LoVo (cell line): ENCODE results near the gene PANK2.
"Not testable (repeated sequence)": the region's sequence is repeated elsewhere in the genome, so short reads cannot be mapped to it uniquely, and the experiment has no call there.

ENCODE experiments used
- DNase-seq: peaks from one replicate; pipeline ENCODE4 v3.0.0-alpha.2; 2016; ENCODE audit warnings: low spot score

PANK2 gene

DNA sequence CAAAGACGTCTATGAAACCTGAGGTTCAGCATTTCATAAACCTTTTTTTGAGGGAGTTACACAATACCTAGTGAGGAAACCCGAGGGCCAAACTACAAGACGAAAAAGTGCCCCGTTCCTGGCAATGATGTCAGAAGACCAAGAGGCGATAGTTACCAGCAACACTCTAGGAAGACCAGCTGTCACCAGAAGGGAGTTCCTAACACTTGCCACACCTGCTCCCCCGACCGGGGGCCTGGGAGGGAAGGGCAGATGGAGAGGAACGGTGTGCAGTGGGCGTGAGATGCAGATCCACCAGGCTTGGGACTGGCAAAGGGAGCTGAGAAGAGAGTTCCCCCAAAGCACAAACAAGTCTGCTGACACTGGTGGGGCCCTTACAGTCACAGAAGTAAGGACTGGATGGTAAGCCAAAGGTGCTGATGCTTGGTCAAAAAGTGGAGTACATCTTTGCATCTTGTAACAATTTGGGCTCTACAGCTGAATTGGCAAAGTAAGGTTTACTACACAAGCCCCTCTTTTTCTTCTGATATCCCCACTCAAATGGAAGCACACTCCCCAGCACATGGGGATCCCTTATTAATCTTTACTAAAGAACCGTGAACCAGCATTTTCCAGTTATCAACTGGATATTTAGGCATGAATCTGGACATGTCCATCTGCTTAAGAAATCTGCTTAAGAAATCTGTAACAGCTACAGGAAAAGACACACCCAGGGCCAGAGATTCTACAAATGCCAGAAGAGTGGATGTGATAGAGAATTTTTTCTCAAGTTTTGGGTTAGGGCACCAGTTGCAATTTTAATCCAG lies 38.5 kb downstream of the PANK2 start:
- DNase-seq: no peak

DNA sequence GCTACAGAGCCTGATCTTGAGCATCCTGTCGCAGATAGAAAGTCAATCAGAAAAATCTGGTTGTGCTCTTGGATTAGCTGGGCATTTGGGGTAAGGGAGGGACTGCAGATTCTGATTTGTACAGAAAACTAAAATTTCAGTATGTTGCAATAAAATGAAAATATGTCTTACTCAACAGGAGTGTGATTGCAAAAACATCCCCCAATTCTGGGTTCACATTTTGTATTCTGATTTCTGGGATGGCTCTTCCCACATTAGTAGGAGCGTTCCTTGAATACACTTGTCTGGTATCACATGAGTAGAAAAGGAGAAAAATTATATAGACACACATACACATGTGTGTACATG lies 40.5 kb downstream of the PANK2 start:
- no peak for DNase-seq

DNA sequence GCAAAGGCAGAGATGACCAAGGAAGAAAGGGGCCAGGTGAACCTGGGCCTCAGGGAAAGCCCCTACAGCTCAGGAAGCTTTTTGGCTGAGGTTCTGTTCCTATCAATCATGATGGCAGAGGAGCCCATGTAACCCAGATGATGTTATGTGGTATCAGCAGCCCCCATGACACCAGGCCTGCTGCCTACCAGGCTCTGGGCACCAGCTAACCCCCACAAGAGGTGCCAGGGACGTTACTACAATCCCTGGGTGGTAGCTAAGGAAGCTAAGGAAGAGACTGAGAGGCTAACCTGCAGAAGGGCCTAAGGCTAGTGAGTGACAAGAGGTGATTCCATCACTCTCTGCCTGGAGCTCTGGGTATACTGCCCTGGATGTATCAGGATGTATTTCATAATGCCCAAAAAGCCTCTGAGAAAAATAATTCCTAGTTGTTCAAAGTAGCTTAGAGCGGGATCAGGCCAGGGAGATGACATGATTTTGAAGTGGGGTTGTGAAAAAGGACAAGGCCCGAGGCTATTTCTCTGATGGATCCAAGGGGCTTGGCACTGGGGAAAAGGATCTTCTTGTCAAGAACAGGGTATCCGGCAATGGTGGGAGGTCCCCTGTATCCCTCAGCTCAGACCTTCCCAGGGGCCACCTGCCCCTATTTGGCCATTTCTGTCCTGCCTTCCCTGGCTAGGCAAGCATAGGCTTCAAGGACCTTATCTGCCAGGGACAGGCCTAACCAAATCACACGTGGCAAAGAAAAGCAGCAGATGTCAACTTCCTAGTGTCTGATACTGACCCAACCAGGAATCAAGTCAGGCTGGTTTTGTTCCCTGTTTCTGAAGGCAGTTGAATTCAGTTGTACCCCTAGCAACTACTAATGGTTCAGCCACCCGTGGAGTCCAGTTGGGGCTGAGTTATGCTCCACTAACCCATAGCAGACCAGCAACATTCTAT lies 41.3 kb downstream of the PANK2 start:
- DNase-seq: no peak

DNA sequence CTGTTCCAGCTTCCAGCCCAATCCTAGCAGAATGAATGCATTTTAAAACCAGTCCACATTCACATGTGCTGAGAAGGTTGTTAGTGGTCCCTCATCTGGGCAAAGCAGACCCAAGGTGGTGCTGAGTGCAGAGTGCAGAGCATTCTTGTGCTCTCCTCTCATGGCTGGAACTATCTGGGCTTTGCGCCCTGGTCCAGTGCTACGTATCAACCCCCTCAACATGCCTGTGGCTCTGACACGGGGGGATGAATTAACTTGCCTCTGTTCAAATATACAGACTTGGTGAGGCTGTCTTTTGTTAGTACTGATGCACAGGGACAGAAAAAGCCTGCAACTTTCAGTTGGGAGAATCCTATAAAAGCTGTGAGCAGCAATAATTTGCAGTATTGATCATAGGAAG lies 42.5 kb downstream of the PANK2 start:
- DNase-seq: no peak

DNA sequence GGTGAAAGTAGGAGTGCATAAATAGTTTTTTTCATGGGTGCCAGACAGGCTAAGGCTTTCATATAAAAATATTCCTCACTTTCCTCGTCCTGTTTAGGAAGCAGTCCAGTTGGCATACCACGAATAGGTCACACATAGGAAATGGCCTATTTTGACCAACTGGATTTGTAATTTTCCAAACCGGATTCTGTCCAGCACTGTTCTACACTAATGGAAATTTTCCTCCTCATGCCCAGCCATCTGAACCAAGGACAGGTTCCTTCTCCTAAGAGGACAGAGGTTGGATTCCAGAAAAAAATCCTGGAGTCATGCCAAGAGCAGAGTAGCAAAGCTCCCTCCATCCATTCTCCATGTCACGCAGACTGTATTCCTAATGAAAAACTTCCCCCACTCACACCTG lies 43.1 kb downstream of the PANK2 start:
- no peak for DNase-seq

GRCh38 chr20:3932681-3933080 lies 43.5 kb downstream of the PANK2 start:
- peak; percentile 48 for DNase-seq

GRCh38 chr20:3933218-3933617 lies 44.0 kb downstream of the PANK2 start:
- DNase-seq: no peak

DNA sequence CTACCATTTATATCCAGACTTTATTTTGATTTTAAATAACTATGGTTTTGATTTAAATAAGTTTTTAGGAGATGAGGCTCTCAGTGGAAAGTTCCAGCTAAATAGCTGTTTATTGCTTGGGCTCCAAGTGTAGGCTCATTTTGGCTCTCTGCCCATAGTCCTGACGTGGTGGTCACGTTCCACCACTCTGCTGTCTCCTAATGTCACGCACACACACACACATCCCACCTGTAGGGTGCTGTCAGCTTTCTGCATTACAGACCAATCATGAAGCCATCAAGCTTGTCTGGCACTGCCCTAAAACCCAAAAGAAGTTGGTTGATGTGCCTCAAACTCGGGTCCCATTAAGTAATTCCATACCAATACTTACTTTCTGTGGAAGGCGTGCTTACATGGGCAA lies 45.4 kb downstream of the PANK2 start:
- DNase-seq: no peak

- DNase-seq: no peak
Observed at GRCh38 chr20:3935295-3935955, 46.2 kb downstream of the PANK2 start.

DNA sequence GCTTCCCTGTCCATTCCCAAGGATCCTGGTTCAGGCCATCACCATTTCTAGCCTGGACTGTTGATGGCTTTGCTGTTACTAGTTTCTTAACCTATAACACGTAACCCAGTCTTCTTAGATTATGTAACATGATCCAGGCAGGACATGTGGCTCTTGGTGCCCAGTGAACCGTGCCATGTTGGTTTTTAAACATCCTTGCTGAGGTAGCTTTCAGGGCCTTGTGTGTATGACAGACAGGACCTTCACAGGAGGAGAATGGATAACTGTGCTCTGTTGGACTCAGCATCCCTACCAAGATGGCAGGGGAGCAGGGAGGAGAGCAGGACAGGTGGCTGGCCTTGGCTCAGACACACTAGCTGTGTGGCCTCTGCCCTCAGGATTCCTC lies 46.8 kb downstream of the PANK2 start:
- no peak for DNase-seq

DNA sequence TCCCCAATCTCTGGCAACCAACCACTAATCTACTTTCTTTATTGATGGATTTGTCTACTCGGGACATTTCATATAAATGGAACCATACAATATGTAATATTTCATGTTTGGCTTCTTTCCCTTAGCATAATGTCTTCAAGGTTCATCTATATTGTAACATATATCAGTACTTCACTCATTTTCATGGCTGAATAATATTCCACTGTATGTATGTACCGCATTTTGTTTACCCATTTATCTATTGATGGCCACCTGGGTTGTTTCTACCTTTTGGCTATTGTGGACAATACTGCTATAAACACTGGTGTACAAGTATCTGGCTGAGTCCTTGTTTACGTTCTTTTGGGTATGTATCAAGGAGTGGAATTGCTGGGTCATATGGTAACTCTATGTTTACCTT lies 48.4 kb downstream of the PANK2 start:
- DNase-seq: no peak

DNA sequence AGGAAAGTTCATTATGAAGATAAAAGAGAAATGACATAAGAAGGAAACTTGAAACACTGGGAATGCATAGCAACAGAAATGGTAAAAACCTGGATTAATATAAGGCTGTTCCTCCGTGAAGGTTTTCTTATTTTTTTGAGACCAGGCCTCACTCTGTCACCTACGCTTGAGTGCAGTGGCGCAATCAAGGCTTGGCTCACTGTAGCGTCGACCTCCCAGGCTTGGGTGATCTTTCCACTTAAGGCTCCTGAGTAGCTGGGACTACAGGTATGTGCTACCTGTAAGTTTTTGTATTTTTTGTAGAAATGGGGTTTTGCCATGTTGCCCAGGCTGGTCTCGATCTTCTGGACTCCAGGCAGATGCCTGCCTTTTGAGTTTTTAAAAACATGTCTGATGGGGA lies 51.7 kb downstream of the PANK2 start:
- DNase-seq: no peak

GRCh38 chr20:3946666-3947065 lies 57.5 kb downstream of the PANK2 start:
- DNase-seq: not testable (repeated sequence)

DNA sequence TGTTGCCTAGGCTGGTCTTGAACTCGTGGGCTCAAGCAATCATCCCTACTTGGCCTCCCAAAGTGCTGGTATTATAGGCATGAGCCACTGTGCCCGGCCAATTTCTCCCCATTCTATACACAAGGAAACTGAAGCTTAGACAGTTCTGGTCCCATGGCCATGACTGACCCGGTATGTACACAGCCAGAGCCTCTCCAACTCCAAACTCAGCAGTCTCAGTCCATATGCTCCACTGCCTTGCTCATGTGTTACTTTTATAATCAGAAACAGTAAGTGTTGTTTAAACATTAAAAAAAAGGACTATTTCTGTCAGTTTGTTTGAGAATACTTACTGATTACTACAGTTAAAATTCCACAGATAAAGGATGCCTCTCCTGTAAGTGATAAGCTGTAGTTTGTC lies 75.5 kb downstream of the PANK2 start:
- no peak for DNase-seq

GRCh38 chr20:3966571-3966970 lies 77.4 kb downstream of the PANK2 start:
- DNase-seq: no peak

GRCh38 chr20:3970016-3970415 lies 80.8 kb downstream of the PANK2 start:
- no peak for DNase-seq

DNA sequence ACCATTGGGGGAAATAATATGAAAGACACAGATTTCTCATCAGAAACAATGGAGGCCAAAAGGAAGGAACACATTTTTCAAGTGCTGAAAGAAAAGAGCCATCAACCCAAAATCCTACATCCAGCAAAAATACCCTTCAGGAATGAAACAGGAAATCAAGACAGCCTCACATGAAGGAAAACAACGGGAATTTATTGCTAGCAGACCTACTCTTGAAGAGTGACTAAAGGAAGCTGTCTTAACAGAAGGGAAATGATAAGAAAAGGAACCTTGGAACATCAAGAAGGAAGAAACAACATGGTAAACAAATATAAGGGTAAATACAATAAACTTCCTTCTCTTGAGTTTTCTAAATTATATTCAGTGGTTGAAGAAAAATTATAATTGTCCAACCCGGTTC lies 82.0 kb downstream of the PANK2 start:
- no peak for DNase-seq

DNA sequence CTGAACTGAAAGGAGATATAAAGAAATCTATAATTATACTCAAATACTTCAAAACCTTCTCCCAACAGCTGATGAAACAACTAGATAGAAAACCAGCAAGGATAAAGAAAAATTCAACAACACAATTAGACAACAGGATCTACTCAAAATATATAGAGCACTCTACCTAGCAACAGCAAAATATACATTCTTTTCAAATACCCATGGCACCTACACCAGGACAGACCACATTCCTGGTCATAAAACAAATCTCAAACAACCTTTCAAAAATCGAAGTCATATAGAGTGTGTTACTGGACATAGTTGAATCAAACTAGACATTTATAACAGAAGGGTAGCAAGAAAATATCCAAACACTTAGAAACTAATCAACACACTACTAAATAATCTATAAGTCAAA lies 83.0 kb downstream of the PANK2 start:
- no peak for DNase-seq

GRCh38 chr20:3972631-3973030 lies 83.4 kb downstream of the PANK2 start:
- DNase-seq: not testable (repeated sequence)

DNA sequence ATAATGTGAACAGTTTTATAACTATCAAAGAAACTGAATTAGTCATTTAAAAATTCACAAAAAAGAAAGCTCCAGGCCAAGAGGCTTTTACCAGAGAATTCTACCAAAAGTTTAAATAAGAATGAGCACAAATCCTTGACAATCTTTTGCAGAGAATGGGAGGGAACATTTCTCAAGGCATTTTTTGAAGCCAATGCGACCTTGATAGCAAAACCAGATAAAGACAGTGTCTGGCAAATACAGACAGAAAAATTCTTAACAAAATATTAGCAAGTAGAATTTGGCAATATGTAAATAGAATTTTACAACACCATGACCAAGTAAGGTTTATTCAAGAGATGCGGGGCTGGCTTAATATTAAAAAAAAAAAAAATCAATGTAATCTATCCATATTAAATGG lies 84.5 kb downstream of the PANK2 start:
- DNase-seq: no peak

GRCh38 chr20:3976511-3976910 lies 87.3 kb downstream of the PANK2 start:
- DNase-seq: no peak
